Peyer's patch (tissue), 4 donors: ENCODE data around the gene PAM.

ENCODE experiments used
- POLR2A ChIP-seq, 2 donors: fragments of 450-650 bp; IDR thresholded peaks; one replicate each; pipeline ENCODE4 v1.5.1; 2017; ENCODE audit warnings: antibody characterized with exemption in 2 of 2, mild to moderate bottlenecking in 2 of 2, moderate library complexity in 2 of 2
- TF ChIP-seq, protein P1 (sequence below), 6 experiments: fragments of 450-650 bp in 4 of 6; fragments of 200-600 bp in 2 of 6; sonication (generic) in 1 of 6; IDR thresholded peaks; one replicate each; pipeline ENCODE4 v1.5.1; 2017 to 2019; ENCODE audit warnings: antibody characterized with exemption in 6 of 6, mild to moderate bottlenecking in 3 of 6, moderate library complexity in 1 of 6

GRCh38 chr5:102932781-102933180 is 177.7 kb downstream of the PAM start:
- TF ChIP-seq, protein P1, sequence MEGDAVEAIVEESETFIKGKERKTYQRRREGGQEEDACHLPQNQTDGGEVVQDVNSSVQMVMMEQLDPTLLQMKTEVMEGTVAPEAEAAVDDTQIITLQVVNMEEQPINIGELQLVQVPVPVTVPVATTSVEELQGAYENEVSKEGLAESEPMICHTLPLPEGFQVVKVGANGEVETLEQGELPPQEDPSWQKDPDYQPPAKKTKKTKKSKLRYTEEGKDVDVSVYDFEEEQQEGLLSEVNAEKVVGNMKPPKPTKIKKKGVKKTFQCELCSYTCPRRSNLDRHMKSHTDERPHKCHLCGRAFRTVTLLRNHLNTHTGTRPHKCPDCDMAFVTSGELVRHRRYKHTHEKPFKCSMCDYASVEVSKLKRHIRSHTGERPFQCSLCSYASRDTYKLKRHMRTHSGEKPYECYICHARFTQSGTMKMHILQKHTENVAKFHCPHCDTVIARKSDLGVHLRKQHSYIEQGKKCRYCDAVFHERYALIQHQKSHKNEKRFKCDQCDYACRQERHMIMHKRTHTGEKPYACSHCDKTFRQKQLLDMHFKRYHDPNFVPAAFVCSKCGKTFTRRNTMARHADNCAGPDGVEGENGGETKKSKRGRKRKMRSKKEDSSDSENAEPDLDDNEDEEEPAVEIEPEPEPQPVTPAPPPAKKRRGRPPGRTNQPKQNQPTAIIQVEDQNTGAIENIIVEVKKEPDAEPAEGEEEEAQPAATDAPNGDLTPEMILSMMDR (IDR thresholded peaks at IDR 0.05), result no peak
- TF ChIP-seq POLR2A (IDR thresholded peaks at IDR 0.05), result no peak
